Measurements from ENCODE around the gene STARD4. TPM values are rescaled to one million over a fixed set of nuclear protein-coding genes. Genes with fewer than 3 reads are reported as not detected.

STARD4 gene
- total and polyA plus RNA-seq, 2 of the 13 experiments (the other 11 are each of a cell fraction or from before 2014, with no cell fraction given), result 27.4 to 66.9 TPM

DNA sequence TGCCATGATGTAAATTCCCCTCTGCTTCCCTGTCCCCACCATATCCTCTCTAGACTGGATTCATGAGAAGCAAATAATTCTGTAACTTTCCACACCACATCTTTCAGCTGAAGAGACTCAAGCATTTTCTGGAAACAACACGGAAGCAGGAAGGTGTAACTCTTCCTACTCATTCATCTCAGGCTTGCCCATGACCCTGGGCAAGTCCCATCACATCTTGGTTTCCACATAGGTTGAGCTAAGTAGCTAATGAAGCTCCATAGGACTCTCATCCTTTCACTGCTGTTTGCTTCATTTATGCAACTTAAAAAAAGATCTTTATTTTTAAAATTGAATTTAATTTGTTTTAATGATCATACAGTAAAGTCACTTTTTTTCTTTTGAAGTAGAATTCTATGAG lies 32.7 kb upstream of the STARD4 start (continued):
- TF ChIP-seq MAZ (IDR thresholded peaks at IDR 0.05; ENCODE audit: borderline replicate concordance, low read depth, low read length) (no peak), MAZ (CRISPR knock-in tag; IDR thresholded peaks at IDR 0.05; ENCODE audit: low read depth) (no peak), PITX1 (CRISPR knock-in tag; IDR thresholded peaks at IDR 0.05) (no peak), GTF2F1 (IDR thresholded peaks at IDR 0.05; ENCODE audit: low read length) (no peak)

DNA sequence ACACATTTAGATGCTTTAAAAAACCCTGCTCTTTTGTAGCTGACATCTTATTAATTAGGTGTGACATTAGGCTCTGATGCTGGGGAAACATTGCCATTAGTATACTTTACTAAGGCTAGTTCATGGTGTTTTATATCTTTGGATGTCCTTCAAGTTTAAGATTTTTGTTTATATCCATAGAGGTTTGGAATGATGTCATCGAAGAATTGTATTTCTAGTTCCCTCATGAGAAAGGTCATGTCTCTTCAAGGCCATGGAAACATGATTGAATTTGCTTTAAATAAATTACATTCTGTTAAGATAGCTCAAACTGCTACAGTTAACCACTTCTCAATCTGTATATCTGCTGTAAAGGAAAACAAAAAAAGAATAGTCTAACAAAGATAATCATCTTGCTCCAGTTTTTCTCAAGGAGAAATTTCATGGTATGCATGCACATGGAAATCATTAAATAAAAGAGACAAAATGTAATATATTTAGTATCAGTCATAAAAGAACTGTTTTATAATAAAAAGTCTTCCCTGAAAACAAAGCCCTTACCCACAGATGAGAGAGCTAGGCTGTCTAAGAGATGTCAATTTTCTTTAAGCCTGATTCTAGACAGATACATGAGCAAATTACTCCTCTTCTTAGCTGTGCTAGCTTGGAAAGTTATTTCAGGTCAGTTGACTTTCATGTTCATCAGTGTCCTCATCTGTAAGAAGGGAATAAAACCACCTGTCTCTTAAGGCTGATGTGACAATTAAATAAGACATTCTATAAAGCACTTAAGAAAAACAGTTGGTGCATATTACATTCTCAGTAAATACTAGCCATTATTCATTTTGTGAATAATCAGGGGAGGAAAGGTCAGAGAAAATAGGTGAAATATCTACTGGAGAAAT lies 25.0 kb upstream of the STARD4 start:
- H3K79me2 ChIP-seq (ENCODE audit: insufficient read depth, low read length), result no peaks in the 10 kb centered on the region
- H4K20me1 ChIP-seq (ENCODE audit: insufficient read depth, low read length), result no peaks in the 10 kb centered on the region
- no peaks in the 10 kb centered on the region; a peak in 1 of 5 replicates for H3K27me3 ChIP-seq (ENCODE audit: control insufficient read depth in 1 of 2, insufficient read depth in 2 of 2, low read length in 2 of 2)
- ATAC-seq (no peak), FAIRE-seq (no peak), DNase-seq (ENCODE audit: low spot score) (no peak)
- intact Hi-C loops (cut with micrococcal nuclease; ENCODE audit: unreplicated experiment) (no loop called here), in situ Hi-C loops (cut with HindIII; ENCODE audit: extremely low pct_ligation_motif_present, low pct_unique_long_range_greater_than_20kb) (no loop called here)
- no peaks in the 10 kb centered on the region for H3K36me3 ChIP-seq (replicated peaks in 1 of 2; ENCODE audit: control insufficient read depth in 1 of 2, insufficient read depth in 2 of 2, low read length in 2 of 2)
- no peak overlapping the region for H3K4me3 ChIP-seq (replicated peaks in 1 of 3; ENCODE audit: insufficient read depth in 1 of 3, low read depth in 2 of 3, low read length in 3 of 3)
- TF ChIP-seq HNF4A (CRISPR knock-in tag; IDR thresholded peaks at IDR 0.05) (no peak), NCOA5 (CRISPR knock-in tag; IDR thresholded peaks at IDR 0.05) (no peak), ATF7 (IDR thresholded peaks at IDR 0.05) (peak; percentile 81), ATF7 (CRISPR knock-in tag; IDR thresholded peaks at IDR 0.05) (no peak)
- H3K9me3 ChIP-seq (ENCODE audit: low read length), result no peaks in the 10 kb centered on the region
- no TSS peak for BruUV-seq (replicated peaks)
- H2AFZ ChIP-seq (ENCODE audit: low read length), result no peak overlapping the region
- WGBS (ENCODE audit: low lambda C conversion rate), result 0% methylated on average over 1 of the region's 1 CpG
- H3K27ac ChIP-seq (ENCODE audit: extremely low read length, insufficient read depth, low read length), result no peak overlapping the region
- POLR2A ChIA-PET, result no interaction called here
- H3K4me2 ChIP-seq (ENCODE audit: low read depth, low read length), result no peak overlapping the region
- no peak overlapping the region for H3K9ac ChIP-seq (ENCODE audit: insufficient read depth, low read depth, low read length)
- CTCF ChIA-PET (ENCODE audit: low intra/inter-chr PET ratio, low total read pairs), result no interaction called here
- H3K4me1 ChIP-seq (ENCODE audit: insufficient read depth, low read length), result no peaks in the 10 kb centered on the region
